Type B pancreatic cell (in vitro differentiated cells): ENCODE measurements around the gene MIER2. TPM values are rescaled to one million over a fixed set of nuclear protein-coding genes. Genes with fewer than 3 reads are reported as not detected.
A peak's percentile ranks its signal among the peaks of the same experiment; 100 is the strongest.

Experiments used
- DNase-seq: peaks from one replicate; pipeline ENCODE4 v3.0.0; 2021; ENCODE audit warnings: mixed read lengths; ENCODE audit not compliant: unreplicated experiment; ENCODE audit errors: extremely low spot score
- H3K27ac Mint-ChIP-seq: 2 replicates; pipeline ENCODE4 v1.8.0; 2021; ENCODE audit warnings: mild to moderate bottlenecking, mixed read lengths
- H3K27me3 Mint-ChIP-seq: 2 replicates; pipeline ENCODE4 v1.8.0; 2021; ENCODE audit warnings: mixed read lengths
- H3K36me3 Mint-ChIP-seq: 2 replicates; pipeline ENCODE4 v1.8.0; 2021; ENCODE audit warnings: mixed read lengths
- H3K4me1 Mint-ChIP-seq: one replicate; pipeline ENCODE4 v1.8.0; 2021; ENCODE audit warnings: mixed read lengths; ENCODE audit not compliant: unreplicated experiment
- H3K4me3 Mint-ChIP-seq: 2 replicates; pipeline ENCODE4 v1.8.0; 2021; ENCODE audit warnings: mild to moderate bottlenecking, mixed read lengths
- H3K9me3 Mint-ChIP-seq: 2 replicates; pipeline ENCODE4 v1.8.0; 2021; ENCODE audit warnings: mixed read lengths
- CTCF ChIP-seq: fragments of 200-600 bp; sonication (generic); conservative IDR thresholded peaks from 2 replicates; pipeline ENCODE4 v1.5.0; 2021; ENCODE audit warnings: antibody characterized with exemption, mild to moderate bottlenecking
- total RNA-seq: library from RNA; stranded (reverse); gene quantifications from 2 replicates; pipeline ENCODE4 v1.2.1, GENCODE V29; 2021; ENCODE audit warnings: low replicate concordance

The MIER2 gene
- total RNA-seq, 1 donor from 2014 or later, result 42.3 TPM

GRCh38 chr19:295687-296370 lies 48.8 kb downstream of the MIER2 start:
- Mint-ChIP-seq H3K27ac (no peak overlapping the region), H3K9me3 (no peaks in the 10 kb centered on the region), H3K4me1 (peaks cover 25% of the 10 kb centered on the region), H3K4me3 (peak overlapping the region; percentile 8), H3K36me3 (no peaks in the 10 kb centered on the region), H3K27me3 (peaks cover 44% of the 10 kb centered on the region)
- DNase-seq, result no peak
- TF ChIP-seq CTCF, result no peak

- Mint-ChIP-seq H3K9me3 (no peaks in the 10 kb centered on the region), H3K4me3 (peak overlapping the region; percentile 63), H3K4me1 (peaks cover 25% of the 10 kb centered on the region), H3K36me3 (no peaks in the 10 kb centered on the region), H3K27ac (no peak overlapping the region), H3K27me3 (peaks cover 47% of the 10 kb centered on the region)
- DNase-seq, result no peak
- TF ChIP-seq CTCF, result peak; percentile 86
Measured at GRCh38 chr19:294946-295686, 49.5 kb downstream of the MIER2 start.

- Mint-ChIP-seq H3K4me1 (peaks cover 25% of the 10 kb centered on the region), H3K4me3 (peak overlapping the region; percentile 63), H3K27ac (no peak overlapping the region), H3K27me3 (peaks cover 54% of the 10 kb centered on the region), H3K36me3 (no peaks in the 10 kb centered on the region), H3K9me3 (no peaks in the 10 kb centered on the region)
- TF ChIP-seq CTCF, result no peak
- no peak for DNase-seq
Measured at GRCh38 chr19:294341-294945, 50.2 kb downstream of the MIER2 start.

GRCh38 chr19:293436-294110 lies 51.0 kb downstream of the MIER2 start:
- no peaks in the 10 kb centered on the region for H3K9me3 Mint-ChIP-seq
- H3K4me3 Mint-ChIP-seq, result peak overlapping the region; percentile 28
- H3K27me3 Mint-ChIP-seq, result peaks cover 63% of the 10 kb centered on the region
- H3K4me1 Mint-ChIP-seq, result peaks cover 25% of the 10 kb centered on the region
- H3K36me3 Mint-ChIP-seq, result no peaks in the 10 kb centered on the region
- TF ChIP-seq CTCF, result no peak
- DNase-seq, result no peak
- no peak overlapping the region for H3K27ac Mint-ChIP-seq

- TF ChIP-seq CTCF, result no peak
- Mint-ChIP-seq H3K27me3 (peaks cover 69% of the 10 kb centered on the region), H3K36me3 (no peaks in the 10 kb centered on the region), H3K4me1 (peaks cover 25% of the 10 kb centered on the region), H3K4me3 (peak overlapping the region; percentile 48), H3K9me3 (no peaks in the 10 kb centered on the region), H3K27ac (no peak overlapping the region)
- DNase-seq, result no peak
Measured at GRCh38 chr19:292951-293350, 51.6 kb downstream of the MIER2 start.
